DND-41 (cell line): ENCODE results near the gene MACROD2.

Experiments
- ATAC-seq: fragments of 200-7000 bp; cut with Tn5 transposase; 3 replicates; pipeline ENCODE4 v1.9.1; 2021; ENCODE audit warnings: low read depth; ENCODE audit not compliant: insufficient read depth
- DNase-seq: peaks from one replicate; pipeline ENCODE4 v3.0.0-alpha.2; 2020
- H2AFZ ChIP-seq: 2 replicates; pipeline ENCODE4 v1.6.0; 2012; ENCODE audit warnings: low read depth, low read length
- H3K27ac ChIP-seq: 2 replicates; pipeline ENCODE4 v1.5.1; 2012; ENCODE audit warnings: low read length, inconsistent platforms
- H3K27me3 ChIP-seq: fragments of 200-600 bp; sonication (generic); 2 replicates; pipeline ENCODE4 v1.6.0; 2012; ENCODE audit warnings: low read length, mild to moderate bottlenecking, inconsistent platforms; ENCODE audit not compliant: insufficient read depth, poor library complexity
- H3K36me3 ChIP-seq: 2 replicates; pipeline ENCODE4 v1.5.1; 2012; ENCODE audit warnings: low read length, inconsistent platforms; ENCODE audit not compliant: insufficient read depth
- H3K4me1 ChIP-seq: 2 replicates; pipeline ENCODE4 v1.5.1; 2012; ENCODE audit warnings: mild to moderate bottlenecking, low read length; ENCODE audit not compliant: insufficient read depth
- H3K4me2 ChIP-seq: 2 replicates; pipeline ENCODE4 v1.6.0; 2012; ENCODE audit warnings: mild to moderate bottlenecking, moderate library complexity, low read length, inconsistent platforms; ENCODE audit not compliant: insufficient read depth
- H3K4me3 ChIP-seq, 2 experiments: fragments of 200-600 bp in 1 of 2; shearing (Covaris generic) in 1 of 2; 2 replicates each; pipeline ENCODE4 v1.5.1; 2012 to 2016; ENCODE audit warnings: inconsistent platforms in 2 of 2, low read length in 2 of 2, mild to moderate bottlenecking in 2 of 2, low read depth in 1 of 2, moderate library complexity in 1 of 2
- H3K79me2 ChIP-seq: 2 replicates; pipeline ENCODE4 v1.6.0; 2012; ENCODE audit warnings: low read length, inconsistent platforms; ENCODE audit not compliant: insufficient read depth
- H3K9ac ChIP-seq: 2 replicates; pipeline ENCODE4 v1.6.0; 2012; ENCODE audit warnings: low read depth, mild to moderate bottlenecking, inconsistent platforms, low read length, moderate library complexity
- H3K9me3 ChIP-seq: 2 replicates; pipeline ENCODE4 v1.5.1; 2012; ENCODE audit warnings: low read length, moderate library complexity, mild to moderate bottlenecking, inconsistent platforms; ENCODE audit not compliant: insufficient read depth, severe bottlenecking
- H4K20me1 ChIP-seq: 2 replicates; pipeline ENCODE4 v1.6.0; 2012; ENCODE audit warnings: low read length; ENCODE audit not compliant: insufficient read depth
- EZH2 ChIP-seq: IDR thresholded peaks from 3 replicates; pipeline ENCODE4 v1.6.1; 2012; ENCODE audit warnings: borderline replicate concordance, low read depth, mild to moderate bottlenecking, moderate library complexity, low read length, inconsistent platforms; ENCODE audit not compliant: severe bottlenecking
- TF ChIP-seq, protein P1 (sequence below): IDR thresholded peaks from 2 replicates; pipeline ENCODE4 v1.5.1; 2012; ENCODE audit warnings: borderline replicate concordance, low read length, moderate library complexity, mild to moderate bottlenecking; ENCODE audit not compliant: poor library complexity, severe bottlenecking; ENCODE audit errors: extremely low read depth

The MACROD2 gene

DNA sequence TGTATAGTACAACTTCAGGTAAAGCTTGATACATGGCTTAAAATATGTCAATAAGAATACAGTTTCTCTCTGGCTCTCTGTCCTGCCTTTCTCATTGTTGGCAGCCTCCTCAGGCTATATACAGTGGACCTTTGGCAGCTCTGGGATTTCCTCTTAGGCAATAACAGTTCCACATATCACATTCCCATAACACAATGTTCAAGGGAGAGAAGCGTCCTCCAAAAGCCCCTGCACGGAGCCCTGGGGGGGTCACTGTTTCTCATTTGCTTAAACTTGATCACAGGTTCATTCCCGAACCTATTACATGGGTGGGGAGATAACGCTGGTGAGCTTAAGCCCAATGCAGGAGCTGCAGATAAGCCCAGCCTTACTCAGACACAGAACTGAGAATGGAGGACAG, 346.5 kb downstream of the MACROD2 start:
- H2AFZ ChIP-seq: no peak overlapping the region
- H3K4me1 ChIP-seq: peaks cover 2% of the 10 kb centered on the region; the same call in 1 of the 2 replicates
- H3K4me3 ChIP-seq: no peak overlapping the region
- no peaks in the 10 kb centered on the region for H3K79me2 ChIP-seq
- ATAC-seq (no peak), DNase-seq (no peak)
- no peak overlapping the region for H3K27ac ChIP-seq
- H3K9me3 ChIP-seq: no peaks in the 10 kb centered on the region
- H3K9ac ChIP-seq: no peak overlapping the region
- H3K36me3 ChIP-seq: no peaks in the 10 kb centered on the region
- H3K27me3 ChIP-seq: peaks cover 12% of the 10 kb centered on the region
- H3K4me2 ChIP-seq: no peak overlapping the region
- no peaks in the 10 kb centered on the region for H4K20me1 ChIP-seq
- TF ChIP-seq, protein P1, sequence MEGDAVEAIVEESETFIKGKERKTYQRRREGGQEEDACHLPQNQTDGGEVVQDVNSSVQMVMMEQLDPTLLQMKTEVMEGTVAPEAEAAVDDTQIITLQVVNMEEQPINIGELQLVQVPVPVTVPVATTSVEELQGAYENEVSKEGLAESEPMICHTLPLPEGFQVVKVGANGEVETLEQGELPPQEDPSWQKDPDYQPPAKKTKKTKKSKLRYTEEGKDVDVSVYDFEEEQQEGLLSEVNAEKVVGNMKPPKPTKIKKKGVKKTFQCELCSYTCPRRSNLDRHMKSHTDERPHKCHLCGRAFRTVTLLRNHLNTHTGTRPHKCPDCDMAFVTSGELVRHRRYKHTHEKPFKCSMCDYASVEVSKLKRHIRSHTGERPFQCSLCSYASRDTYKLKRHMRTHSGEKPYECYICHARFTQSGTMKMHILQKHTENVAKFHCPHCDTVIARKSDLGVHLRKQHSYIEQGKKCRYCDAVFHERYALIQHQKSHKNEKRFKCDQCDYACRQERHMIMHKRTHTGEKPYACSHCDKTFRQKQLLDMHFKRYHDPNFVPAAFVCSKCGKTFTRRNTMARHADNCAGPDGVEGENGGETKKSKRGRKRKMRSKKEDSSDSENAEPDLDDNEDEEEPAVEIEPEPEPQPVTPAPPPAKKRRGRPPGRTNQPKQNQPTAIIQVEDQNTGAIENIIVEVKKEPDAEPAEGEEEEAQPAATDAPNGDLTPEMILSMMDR: no peak
- TF ChIP-seq EZH2: no peak

DNA sequence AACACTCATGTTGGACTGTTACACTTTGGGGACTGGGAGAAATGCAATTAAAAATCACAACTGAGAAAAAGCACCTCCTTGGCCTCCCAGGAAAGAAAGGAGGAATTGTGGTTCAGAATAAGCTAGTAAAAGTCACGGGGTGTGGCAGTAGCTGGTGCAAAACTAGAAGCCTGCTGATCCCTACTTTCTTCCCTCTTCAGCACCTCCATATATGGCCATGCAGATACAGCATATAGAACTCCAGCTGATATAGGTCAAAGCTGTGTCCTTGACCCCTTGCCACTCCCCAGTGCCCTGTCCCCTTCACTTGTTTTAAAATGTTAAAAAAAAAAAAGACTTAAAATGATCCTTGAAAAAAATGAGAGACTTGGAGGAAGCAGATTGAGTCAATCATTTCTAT, 347.6 kb downstream of the MACROD2 start:
- no peaks in the 10 kb centered on the region for H4K20me1 ChIP-seq
- no peak overlapping the region for H2AFZ ChIP-seq
- ATAC-seq: no peak
- no peaks in the 10 kb centered on the region for H3K79me2 ChIP-seq
- H3K27ac ChIP-seq: no peak overlapping the region
- no peak overlapping the region for H3K9ac ChIP-seq
- no peak overlapping the region for H3K4me2 ChIP-seq
- H3K27me3 ChIP-seq: peaks cover 12% of the 10 kb centered on the region
- TF ChIP-seq, protein P1: no peak
- TF ChIP-seq EZH2: no peak
- no peak for DNase-seq
- no peaks in the 10 kb centered on the region for H3K36me3 ChIP-seq
- H3K4me1 ChIP-seq: no peaks in the 10 kb centered on the region
- H3K4me3 ChIP-seq: no peak overlapping the region
- H3K9me3 ChIP-seq: no peaks in the 10 kb centered on the region

DNA sequence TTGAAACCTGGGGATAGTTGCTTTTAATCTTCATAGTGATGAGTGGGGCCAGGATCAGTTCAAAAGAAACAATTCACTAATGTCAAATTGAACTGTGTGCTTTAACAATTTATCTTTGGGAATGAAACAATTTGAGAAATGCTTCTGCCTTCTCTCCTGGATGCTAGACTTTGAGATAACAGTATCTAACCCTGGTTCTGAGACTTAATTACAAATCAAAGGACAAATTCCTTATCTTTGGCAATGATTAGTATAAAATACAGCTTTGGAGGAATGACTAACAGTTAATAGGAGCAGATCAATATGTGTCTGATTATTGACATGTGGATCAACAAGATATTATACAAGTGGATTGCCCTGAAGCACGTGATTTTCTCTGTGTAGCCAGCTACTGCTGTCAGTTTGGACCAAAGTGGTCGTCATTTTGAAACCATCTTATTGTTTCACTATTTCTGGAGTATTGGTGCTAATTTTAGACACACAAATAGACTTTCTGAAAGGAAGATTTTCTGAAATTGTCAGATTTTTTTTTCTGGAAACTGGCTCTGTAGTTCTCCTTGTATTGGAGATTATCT, 348.3 kb downstream of the MACROD2 start:
- no peak for DNase-seq

More for the DNA sequence above, 348.3 kb downstream of the MACROD2 start:
- no peaks in the 10 kb centered on the region for H3K4me1 ChIP-seq
- no peak overlapping the region for H3K27ac ChIP-seq
- no peaks in the 10 kb centered on the region for H3K9me3 ChIP-seq
- no peak overlapping the region for H3K4me2 ChIP-seq
- no peaks in the 10 kb centered on the region for H3K79me2 ChIP-seq
- H3K36me3 ChIP-seq: no peaks in the 10 kb centered on the region
- peaks cover 12% of the 10 kb centered on the region for H3K27me3 ChIP-seq
- H3K4me3 ChIP-seq: no peak overlapping the region
- no peak for ATAC-seq
- no peak overlapping the region for H3K9ac ChIP-seq
- H2AFZ ChIP-seq: no peak overlapping the region
- H4K20me1 ChIP-seq: no peaks in the 10 kb centered on the region
- TF ChIP-seq, protein P1: no peak
- no peak for TF ChIP-seq EZH2
